Measurements from ENCODE around the gene ILDR2.

GRCh38 chr1:166899769-166900168, 75.6 kb downstream of the ILDR2 start:
- TF ChIP-seq, protein P1, sequence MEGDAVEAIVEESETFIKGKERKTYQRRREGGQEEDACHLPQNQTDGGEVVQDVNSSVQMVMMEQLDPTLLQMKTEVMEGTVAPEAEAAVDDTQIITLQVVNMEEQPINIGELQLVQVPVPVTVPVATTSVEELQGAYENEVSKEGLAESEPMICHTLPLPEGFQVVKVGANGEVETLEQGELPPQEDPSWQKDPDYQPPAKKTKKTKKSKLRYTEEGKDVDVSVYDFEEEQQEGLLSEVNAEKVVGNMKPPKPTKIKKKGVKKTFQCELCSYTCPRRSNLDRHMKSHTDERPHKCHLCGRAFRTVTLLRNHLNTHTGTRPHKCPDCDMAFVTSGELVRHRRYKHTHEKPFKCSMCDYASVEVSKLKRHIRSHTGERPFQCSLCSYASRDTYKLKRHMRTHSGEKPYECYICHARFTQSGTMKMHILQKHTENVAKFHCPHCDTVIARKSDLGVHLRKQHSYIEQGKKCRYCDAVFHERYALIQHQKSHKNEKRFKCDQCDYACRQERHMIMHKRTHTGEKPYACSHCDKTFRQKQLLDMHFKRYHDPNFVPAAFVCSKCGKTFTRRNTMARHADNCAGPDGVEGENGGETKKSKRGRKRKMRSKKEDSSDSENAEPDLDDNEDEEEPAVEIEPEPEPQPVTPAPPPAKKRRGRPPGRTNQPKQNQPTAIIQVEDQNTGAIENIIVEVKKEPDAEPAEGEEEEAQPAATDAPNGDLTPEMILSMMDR (IDR thresholded peaks at IDR 0.05): no peak
- TF ChIP-seq TEAD4 (IDR thresholded peaks at IDR 0.05; ENCODE audit: borderline replicate concordance, insufficient read depth): no peak
- no peak for TF ChIP-seq POLR2AphosphoS5 (IDR thresholded peaks at IDR 0.05; ENCODE audit: low read depth, low read length)
- TF ChIP-seq FOXJ3 (CRISPR knock-in tag; IDR thresholded peaks at IDR 0.05): no peak
- TF ChIP-seq GABPA (IDR thresholded peaks at IDR 0.05; ENCODE audit: low read depth): no peak
- no peak for TF ChIP-seq NRF1 (IDR thresholded peaks at IDR 0.05; ENCODE audit: low read depth, low read length)
- TF ChIP-seq REST (IDR thresholded peaks at IDR 0.05; ENCODE audit: low read depth, low read length): no peak
- TF ChIP-seq GATA2 (CRISPR knock-in tag; IDR thresholded peaks at IDR 0.05): no peak
- TF ChIP-seq JUND (IDR thresholded peaks at IDR 0.05): no peak
- TF ChIP-seq RAD21 (IDR thresholded peaks at IDR 0.05; ENCODE audit: low read length): no peak
- TF ChIP-seq, protein P2, sequence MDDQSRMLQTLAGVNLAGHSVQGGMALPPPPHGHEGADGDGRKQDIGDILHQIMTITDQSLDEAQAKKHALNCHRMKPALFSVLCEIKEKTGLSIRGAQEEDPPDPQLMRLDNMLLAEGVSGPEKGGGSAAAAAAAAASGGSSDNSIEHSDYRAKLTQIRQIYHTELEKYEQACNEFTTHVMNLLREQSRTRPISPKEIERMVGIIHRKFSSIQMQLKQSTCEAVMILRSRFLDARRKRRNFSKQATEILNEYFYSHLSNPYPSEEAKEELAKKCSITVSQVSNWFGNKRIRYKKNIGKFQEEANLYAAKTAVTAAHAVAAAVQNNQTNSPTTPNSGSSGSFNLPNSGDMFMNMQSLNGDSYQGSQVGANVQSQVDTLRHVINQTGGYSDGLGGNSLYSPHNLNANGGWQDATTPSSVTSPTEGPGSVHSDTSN (IDR thresholded peaks at IDR 0.05): no peak
